OCI-M1 (cell line): Measurements from ENCODE around the gene CCDC127.
"Not testable (repeated sequence)": the region's sequence is repeated elsewhere in the genome, so short reads cannot be mapped to it uniquely, and the experiment has no call there.

ENCODE experiments used
- DNase-seq: peaks from one replicate; lab custom pipeline; 2025; lab: John Stamatoyannopoulos, UW

Gene CCDC127

GRCh38 chr5:217494-218456 lies at the start of gene CCDC127, which contains the start of gene SDHA:
Gene CCDC127 (minus strand): TSS chr5:218153. CDS start chr5:216849, 1,304 bp downstream.
Gene SDHA (plus strand): TSS chr5:218320. CDS start chr5:218356, 36 bp downstream.
- DNase-seq, result peak; percentile 97

- DNase-seq, result no peak
Observed at GRCh38 chr5:267716-268115, 49.8 kb upstream of the CCDC127 start.

- DNase-seq, result not testable (repeated sequence)
Observed at GRCh38 chr5:266311-267026, 48.5 kb upstream of the CCDC127 start.

GRCh38 chr5:264338-264737 lies 46.4 kb upstream of the CCDC127 start:
- DNase-seq, result no peak

GRCh38 chr5:263275-263974 lies 45.5 kb upstream of the CCDC127 start:
- DNase-seq, result not testable (repeated sequence)

- DNase-seq, result no peak
Observed at GRCh38 chr5:257148-257547, 39.2 kb upstream of the CCDC127 start.

GRCh38 chr5:256347-256746 lies 38.4 kb upstream of the CCDC127 start:
- not testable (repeated sequence) for DNase-seq

GRCh38 chr5:255116-255515 lies 37.2 kb upstream of the CCDC127 start:
- DNase-seq, result not testable (repeated sequence)

GRCh38 chr5:254322-254721 lies 36.4 kb upstream of the CCDC127 start:
- DNase-seq, result not testable (repeated sequence)

- DNase-seq, result no peak
Observed at GRCh38 chr5:252546-252945, 34.6 kb upstream of the CCDC127 start.

- DNase-seq, result not testable (repeated sequence)
Observed at GRCh38 chr5:251975-252374, 34.0 kb upstream of the CCDC127 start.

- not testable (repeated sequence) for DNase-seq
Observed at GRCh38 chr5:251538-251937, 33.6 kb upstream of the CCDC127 start.

GRCh38 chr5:251016-251415 lies 33.1 kb upstream of the CCDC127 start:
- DNase-seq, result not testable (repeated sequence)

GRCh38 chr5:250396-250795 lies 32.4 kb upstream of the CCDC127 start:
- not testable (repeated sequence) for DNase-seq

- DNase-seq, result not testable (repeated sequence)
Observed at GRCh38 chr5:245717-246116, 27.8 kb upstream of the CCDC127 start.

- DNase-seq, result not testable (repeated sequence)
Observed at GRCh38 chr5:243683-244367, 25.9 kb upstream of the CCDC127 start.

- not testable (repeated sequence) for DNase-seq
Observed at GRCh38 chr5:241045-241669, 23.2 kb upstream of the CCDC127 start.

GRCh38 chr5:240550-240949 lies 22.6 kb upstream of the CCDC127 start:
- DNase-seq, result not testable (repeated sequence)

GRCh38 chr5:237931-238330 lies 20.0 kb upstream of the CCDC127 start:
- DNase-seq, result not testable (repeated sequence)

- DNase-seq, result not testable (repeated sequence)
Observed at GRCh38 chr5:235527-235926, 17.6 kb upstream of the CCDC127 start.

- no peak for DNase-seq
Observed at GRCh38 chr5:234450-234849, 16.5 kb upstream of the CCDC127 start.
